ENCODE results near the gene SLAMF1. TPM values are rescaled to one million over a fixed set of nuclear protein-coding genes. Genes with fewer than 3 reads are reported as not detected.

The SLAMF1 gene
- total RNA-seq, 6 experiments from 2014 or later: 0.20 to 0.42 (median 0.28) TPM

DNA sequence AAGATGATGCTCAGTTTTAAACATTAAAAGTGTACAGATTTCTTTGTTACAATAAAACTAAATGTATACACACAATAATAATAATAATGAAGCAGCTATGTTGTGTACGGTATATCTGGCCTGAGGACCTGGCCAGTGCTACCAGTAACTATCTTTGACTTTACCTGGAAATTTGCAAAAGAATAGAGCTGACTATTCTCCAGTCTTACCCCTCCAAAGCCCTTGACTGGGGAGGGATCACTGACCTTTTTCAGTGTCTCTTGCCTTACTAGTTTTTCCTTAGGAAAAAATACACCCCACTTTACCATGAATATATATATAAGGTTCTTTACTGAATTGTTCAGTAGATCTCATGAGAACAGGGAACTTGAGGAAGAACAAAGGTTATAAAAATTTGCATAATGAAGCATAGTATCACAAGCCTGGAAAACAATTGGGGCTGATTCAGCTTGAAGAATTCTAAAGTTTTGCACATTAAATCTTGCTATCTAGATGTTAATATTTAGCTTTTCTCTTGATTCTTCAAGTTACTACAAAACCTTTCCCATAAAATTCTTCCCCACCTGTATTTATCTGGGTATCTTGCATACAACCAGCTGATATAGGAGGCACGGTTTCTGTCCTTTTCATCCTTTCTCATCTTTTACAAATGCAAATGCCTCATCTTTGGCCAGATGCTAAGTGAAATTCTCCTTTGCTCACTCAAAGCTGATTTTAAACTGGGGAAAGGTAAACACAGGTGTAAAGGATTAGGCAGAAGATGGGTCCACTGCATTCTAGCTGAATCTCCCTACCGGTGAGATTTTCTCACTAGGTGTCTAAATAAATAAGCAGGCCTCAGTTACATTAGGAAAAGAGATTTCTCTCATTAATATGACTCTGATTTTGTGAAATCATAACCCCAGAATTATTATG is 25.0 kb upstream of the SLAMF1 start:
- Histone ChIP-seq H3K4me1 (no peaks in the 10 kb centered on the region), H3K36me3 (no peaks in the 10 kb centered on the region), H3K27ac (no peak overlapping the region), H3K9me3 (no peaks in the 10 kb centered on the region), H3K27me3 (no peaks in the 10 kb centered on the region), H3K4me3 (no peak overlapping the region)
- no peak for DNase-seq
- no peak for ATAC-seq
- intact Hi-C loops (cut with DNase I): no loop called here
- TF ChIP-seq, protein P1, sequence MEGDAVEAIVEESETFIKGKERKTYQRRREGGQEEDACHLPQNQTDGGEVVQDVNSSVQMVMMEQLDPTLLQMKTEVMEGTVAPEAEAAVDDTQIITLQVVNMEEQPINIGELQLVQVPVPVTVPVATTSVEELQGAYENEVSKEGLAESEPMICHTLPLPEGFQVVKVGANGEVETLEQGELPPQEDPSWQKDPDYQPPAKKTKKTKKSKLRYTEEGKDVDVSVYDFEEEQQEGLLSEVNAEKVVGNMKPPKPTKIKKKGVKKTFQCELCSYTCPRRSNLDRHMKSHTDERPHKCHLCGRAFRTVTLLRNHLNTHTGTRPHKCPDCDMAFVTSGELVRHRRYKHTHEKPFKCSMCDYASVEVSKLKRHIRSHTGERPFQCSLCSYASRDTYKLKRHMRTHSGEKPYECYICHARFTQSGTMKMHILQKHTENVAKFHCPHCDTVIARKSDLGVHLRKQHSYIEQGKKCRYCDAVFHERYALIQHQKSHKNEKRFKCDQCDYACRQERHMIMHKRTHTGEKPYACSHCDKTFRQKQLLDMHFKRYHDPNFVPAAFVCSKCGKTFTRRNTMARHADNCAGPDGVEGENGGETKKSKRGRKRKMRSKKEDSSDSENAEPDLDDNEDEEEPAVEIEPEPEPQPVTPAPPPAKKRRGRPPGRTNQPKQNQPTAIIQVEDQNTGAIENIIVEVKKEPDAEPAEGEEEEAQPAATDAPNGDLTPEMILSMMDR (IDR thresholded peaks at IDR 0.05): no peak
- no peak for TF ChIP-seq POLR2A (IDR thresholded peaks at IDR 0.05)
- WGBS (ENCODE audit: insufficient coverage, low coverage, low lambda C conversion rate, missing lambda C conversion rate): 56% methylated on average over 3 of the region's 3 CpGs

DNA sequence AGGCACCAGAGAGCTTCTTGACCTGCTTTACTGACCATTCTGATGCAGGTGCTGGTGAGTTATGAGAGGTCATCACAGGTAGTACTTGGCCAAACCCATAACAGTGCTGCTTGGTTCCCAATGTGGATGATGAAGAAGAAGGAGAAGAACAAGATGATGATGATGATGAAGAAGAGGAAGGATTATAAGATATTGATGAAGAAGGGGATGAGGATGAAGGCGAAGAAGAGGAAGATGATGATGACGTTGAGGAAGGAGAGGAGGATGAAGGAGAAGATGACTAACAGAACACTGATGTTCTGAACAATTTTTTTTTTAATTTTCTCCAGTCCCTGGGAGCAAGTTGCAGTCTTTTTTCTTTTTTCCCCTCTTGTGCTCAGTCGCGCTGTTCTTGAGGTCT is 23.9 kb upstream of the SLAMF1 start:
- 63% methylated on average over 4 of the region's 4 CpGs for WGBS (ENCODE audit: insufficient coverage, low coverage, low lambda C conversion rate, missing lambda C conversion rate)

DNA sequence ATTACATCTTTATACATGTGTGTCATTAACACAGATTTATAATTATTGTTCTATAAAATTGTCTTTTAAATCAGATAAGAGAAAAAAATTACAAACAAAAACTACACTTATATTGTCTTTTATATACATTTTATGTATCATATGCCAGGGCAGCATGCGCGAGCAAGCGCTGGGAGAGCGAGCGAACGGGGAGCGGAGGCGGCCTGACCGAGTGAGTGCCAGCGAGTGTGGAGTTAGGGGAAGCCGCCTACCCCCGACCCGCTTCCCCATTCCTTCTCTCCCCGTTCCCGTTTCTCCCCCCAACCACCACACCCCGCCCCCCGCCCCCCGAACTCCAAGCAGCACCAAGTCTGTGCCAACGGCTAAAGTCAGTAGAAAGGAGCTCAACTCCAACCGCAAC is 23.0 kb upstream of the SLAMF1 start:
- ATAC-seq (no peak), DNase-seq (no peak)
- H3K4me3 ChIP-seq: no peak overlapping the region
- no peak overlapping the region for H3K27ac ChIP-seq
- H3K9me3 ChIP-seq: no peaks in the 10 kb centered on the region
- WGBS (ENCODE audit: insufficient coverage, low coverage, low lambda C conversion rate, missing lambda C conversion rate): 95% methylated on average over 19 of the region's 20 CpGs
- H3K36me3 ChIP-seq: no peaks in the 10 kb centered on the region
- no peak for TF ChIP-seq POLR2A (IDR thresholded peaks at IDR 0.05)
- TF ChIP-seq, protein P1 (IDR thresholded peaks at IDR 0.05): no peak
- no peaks in the 10 kb centered on the region for H3K27me3 ChIP-seq
- intact Hi-C loops (cut with DNase I): no loop called here
- no peaks in the 10 kb centered on the region for H3K4me1 ChIP-seq

More for the DNA sequence above, 23.9 kb upstream of the SLAMF1 start:
- no peaks in the 10 kb centered on the region for H3K27me3 ChIP-seq
- H3K27ac ChIP-seq: no peak overlapping the region
- H3K9me3 ChIP-seq: no peaks in the 10 kb centered on the region
- no peak overlapping the region for H3K4me3 ChIP-seq
- no peaks in the 10 kb centered on the region for H3K4me1 ChIP-seq
- H3K36me3 ChIP-seq: no peaks in the 10 kb centered on the region
- TF ChIP-seq, protein P1 (IDR thresholded peaks at IDR 0.05): no peak
- no peak for TF ChIP-seq POLR2A (IDR thresholded peaks at IDR 0.05)
- DNase-seq (no peak), ATAC-seq (no peak)
- intact Hi-C loops (cut with DNase I): no loop called here

DNA sequence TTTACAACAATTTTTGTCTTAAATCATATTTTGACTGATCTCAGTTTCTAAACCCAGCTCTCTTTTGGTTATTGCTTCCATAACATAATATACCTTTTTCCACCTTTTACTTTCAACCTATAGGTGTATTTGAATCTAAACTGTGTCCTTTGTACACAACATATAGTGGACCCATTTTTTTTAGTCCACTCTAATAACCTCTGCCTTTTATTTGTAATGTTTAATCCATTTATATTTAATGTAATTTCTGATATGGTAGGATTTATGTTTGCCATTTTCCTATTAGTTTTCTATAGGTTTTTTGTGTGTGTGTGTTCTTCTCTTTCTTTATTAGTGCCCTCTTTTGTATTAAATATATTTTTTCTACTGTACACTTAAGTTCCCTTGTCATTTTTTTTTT is 22.4 kb upstream of the SLAMF1 start:
- DNase-seq (no peak), ATAC-seq (no peak)
- intact Hi-C loops (cut with DNase I): no loop called here

More for the DNA sequence above, 22.4 kb upstream of the SLAMF1 start:
- no peaks in the 10 kb centered on the region for H3K4me1 ChIP-seq
- no peak overlapping the region for H3K4me3 ChIP-seq
- TF ChIP-seq, protein P1 (IDR thresholded peaks at IDR 0.05): no peak
- TF ChIP-seq POLR2A (IDR thresholded peaks at IDR 0.05): no peak
- no peaks in the 10 kb centered on the region for H3K36me3 ChIP-seq
- H3K27ac ChIP-seq: no peak overlapping the region
- H3K27me3 ChIP-seq: no peaks in the 10 kb centered on the region
- H3K9me3 ChIP-seq: no peaks in the 10 kb centered on the region

All from right lobe of liver (tissue), 6 donors.